ENCODE results near the gene CDK16.

Gene CDK16

GRCh38 chrX:47242321-47242720 lies 23.8 kb downstream of the CDK16 start:
- in situ Hi-C loops (cut with HindIII; ENCODE audit: low sequenced_read_pairs), result no loop called here
- H3K4me3 ChIP-seq (ENCODE audit: low read depth, low read length), result no peak overlapping the region
- no peak for DNase-seq (ENCODE audit: low read depth)
- TF ChIP-seq CTCF (IDR thresholded peaks at IDR 0.05; ENCODE audit: low read depth, low read length, missing control alignments), result no peak

- no peak for DNase-seq (ENCODE audit: low read depth)
- in situ Hi-C loops (cut with HindIII; ENCODE audit: low sequenced_read_pairs), result no loop called here
- TF ChIP-seq CTCF (IDR thresholded peaks at IDR 0.05; ENCODE audit: low read depth, low read length, missing control alignments), result no peak
- H3K4me3 ChIP-seq (ENCODE audit: low read depth, low read length), result no peak overlapping the region
These were observed 24.9 kb downstream of the CDK16 start for GRCh38 chrX:47243351-47243750.

- no peak overlapping the region for H3K4me3 ChIP-seq (ENCODE audit: low read depth, low read length)
- in situ Hi-C loops (cut with HindIII; ENCODE audit: low sequenced_read_pairs), result no loop called here
- TF ChIP-seq CTCF (IDR thresholded peaks at IDR 0.05; ENCODE audit: low read depth, low read length, missing control alignments), result no peak
- DNase-seq (ENCODE audit: low read depth), result no peak
These were observed 26.2 kb downstream of the CDK16 start for GRCh38 chrX:47244676-47245075.

- no peak overlapping the region for H3K4me3 ChIP-seq (ENCODE audit: low read depth, low read length)
- DNase-seq (ENCODE audit: low read depth), result no peak
- in situ Hi-C loops (cut with HindIII; ENCODE audit: low sequenced_read_pairs), result no loop called here
- TF ChIP-seq CTCF (IDR thresholded peaks at IDR 0.05; ENCODE audit: low read depth, low read length, missing control alignments), result no peak
These were observed 26.7 kb downstream of the CDK16 start for GRCh38 chrX:47245156-47245555.

GRCh38 chrX:47247206-47247998 lies 28.9 kb downstream of the CDK16 start:
- in situ Hi-C loops (cut with HindIII; ENCODE audit: low sequenced_read_pairs), result no loop called here
- DNase-seq (ENCODE audit: low read depth), result peak; percentile 34
- TF ChIP-seq CTCF (IDR thresholded peaks at IDR 0.05; ENCODE audit: low read depth, low read length, missing control alignments), result no peak
- no peak overlapping the region for H3K4me3 ChIP-seq (ENCODE audit: low read depth, low read length)

- in situ Hi-C loops (cut with HindIII; ENCODE audit: low sequenced_read_pairs), result no loop called here
- DNase-seq (ENCODE audit: low read depth), result no peak
- no peak for TF ChIP-seq CTCF (IDR thresholded peaks at IDR 0.05; ENCODE audit: low read depth, low read length, missing control alignments)
- H3K4me3 ChIP-seq (ENCODE audit: low read depth, low read length), result no peak overlapping the region
These were observed 29.5 kb downstream of the CDK16 start for GRCh38 chrX:47247999-47248320.

All from astrocyte of the cerebellum (primary cell).